Keratinocyte (primary cell): ENCODE results near the gene COL9A1. TPM values are rescaled to one million over a fixed set of nuclear protein-coding genes. Genes with fewer than 3 reads are reported as not detected.

Experiments
- DNase-seq: peaks from one replicate; pipeline ENCODE4 v3.0.0-alpha.2; 2011; ENCODE audit warnings: low read depth, missing footprints, low spot score
- FAIRE-seq: peaks from 2 replicates; lab custom pipeline; 2011; peaks lifted over from hg19 to GRCh38; lab: Jason Lieb, UNC
- H2AFZ ChIP-seq: 2 replicates; pipeline ENCODE4 v1.6.0; 2012; ENCODE audit warnings: low read length, control low read depth, inconsistent platforms; ENCODE audit not compliant: control insufficient read depth
- H3K27ac ChIP-seq: 2 replicates; pipeline ENCODE4 v1.5.1; 2011; ENCODE audit warnings: low read length; ENCODE audit not compliant: control insufficient read depth, insufficient read depth
- H3K27me3 ChIP-seq: 3 replicates; pipeline ENCODE4 v1.6.0; 2011; ENCODE audit warnings: low read length; ENCODE audit not compliant: control insufficient read depth, insufficient read depth; ENCODE audit errors: extremely low read depth
- H3K36me3 ChIP-seq, 2 experiments: 2 replicates in 1 of 2; 3 replicates in 1 of 2; pipeline ENCODE4 v1.5.1; 2011; ENCODE audit warnings: low read length in 2 of 2, mild to moderate bottlenecking in 1 of 2; ENCODE audit not compliant: control insufficient read depth in 2 of 2, insufficient read depth in 2 of 2; ENCODE audit errors: extremely low read depth in 1 of 2
- H3K4me1 ChIP-seq: 3 replicates; pipeline ENCODE4 v1.5.1; 2011; ENCODE audit warnings: low read length; ENCODE audit not compliant: control insufficient read depth, insufficient read depth; ENCODE audit errors: extremely low read depth
- H3K4me2 ChIP-seq: 3 replicates; pipeline ENCODE4 v1.6.0; 2011; ENCODE audit warnings: low read depth, low read length; ENCODE audit not compliant: control insufficient read depth, insufficient read depth; ENCODE audit errors: extremely low read depth
- H3K4me3 ChIP-seq, 3 experiments: fragments of 200-600 bp in 1 of 3; sonication (generic) in 1 of 3; 2 replicates in 2 of 3; 3 replicates in 1 of 3; pipeline ENCODE4 v1.5.1; 2011 to 2016; ENCODE audit warnings: low read length in 3 of 3, mild to moderate bottlenecking in 3 of 3, control low read depth in 2 of 3, inconsistent platforms in 1 of 3, low read depth in 1 of 3, mixed read lengths in 1 of 3, mixed run types in 1 of 3, moderate library complexity in 1 of 3; ENCODE audit not compliant: control insufficient read depth in 2 of 3, insufficient read depth in 2 of 3; ENCODE audit errors: extremely low read depth in 1 of 3
- H3K79me2 ChIP-seq: 2 replicates; pipeline ENCODE4 v1.6.0; 2012; ENCODE audit warnings: low read length; ENCODE audit not compliant: control insufficient read depth, insufficient read depth
- H3K9ac ChIP-seq: 3 replicates; pipeline ENCODE4 v1.6.0; 2011; ENCODE audit warnings: low read length; ENCODE audit not compliant: control insufficient read depth, insufficient read depth; ENCODE audit errors: extremely low read depth
- H3K9me1 ChIP-seq: 3 replicates; pipeline ENCODE4 v1.6.0; 2011; ENCODE audit warnings: low read length; ENCODE audit not compliant: control insufficient read depth, insufficient read depth; ENCODE audit errors: extremely low read depth
- H3K9me3 ChIP-seq: 2 replicates; pipeline ENCODE4 v1.5.1; 2012; ENCODE audit warnings: low read depth, low read length; ENCODE audit not compliant: control insufficient read depth
- H4K20me1 ChIP-seq: 3 replicates; pipeline ENCODE4 v1.6.0; 2011; ENCODE audit warnings: low read length; ENCODE audit not compliant: control insufficient read depth, insufficient read depth; ENCODE audit errors: extremely low read depth
- CTCF ChIP-seq, 3 experiments: IDR thresholded peaks in 1 of 3; conservative IDR thresholded peaks in 1 of 3; optimal IDR thresholded peaks in 1 of 3; 2 replicates in 2 of 3; 3 replicates in 1 of 3; pipeline versions ENCODE3 to v1.5.1; 2011; ENCODE audit warnings: low read length in 3 of 3, mild to moderate bottlenecking in 3 of 3, moderate library complexity in 2 of 3, control low read depth in 1 of 3, inconsistent platforms in 1 of 3; ENCODE audit not compliant: insufficient read depth in 2 of 3; ENCODE audit errors: extremely low read depth in 1 of 3
- EZH2 ChIP-seq: IDR thresholded peaks from one replicate; pipeline ENCODE4 v1.6.1; 2012; ENCODE audit warnings: inconsistent platforms, mild to moderate bottlenecking, low read length, moderate library complexity
- dilution Hi-C: fragments of 300-500 bp; cut with MboI; formaldehyde crosslinking; loops from one replicate; pipeline ENCODE4 v1.7.0; 2020; ENCODE audit warnings: low sequenced_read_pairs; ENCODE audit not compliant: extremely low pct_ligation_motif_present
- polyA plus RNA-seq, 5 experiments: library from polyadenylated mRNA; depleted of rRNA in 3 of 5; stranded (reverse) in 3 of 5; stranded (forward) in 1 of 5; unstranded in 1 of 5; fragments of >200 nt; gene quantifications; 1 replicate in 1 of 5; 2 replicates in 3 of 5; 3 replicates in 1 of 5; pipeline versions ENCODE4 v1.2.1 to v1.2.3, GENCODE V29; 2011 to 2012; ENCODE audit warnings: missing spikeins in 2 of 5, low read depth in 1 of 5, low replicate concordance in 1 of 5

COL9A1 gene
- polyA plus RNA-seq, 1 donor (not counting 4 experiments of a cell fraction or from before 2014, with no cell fraction given) = not detected

GRCh38 chr6:70188202-70188601 is 114.7 kb downstream of the COL9A1 start:
- Histone ChIP-seq H3K79me2 (no peaks in the 10 kb centered on the region), H3K27me3 (no peaks in the 10 kb centered on the region), H3K9me1 (no peaks in the 10 kb centered on the region), H3K9ac (no peak overlapping the region), H3K4me3 (no peak overlapping the region), H2AFZ (no peak overlapping the region), H3K4me2 (no peak overlapping the region), H3K9me3 (no peaks in the 10 kb centered on the region), H3K36me3 (no peaks in the 10 kb centered on the region), H3K27ac (no peak overlapping the region), H3K4me1 (no peaks in the 10 kb centered on the region), H4K20me1 (no peaks in the 10 kb centered on the region)
- TF ChIP-seq CTCF (optimal IDR thresholded peaks at IDR 0.05 in 1 of 3, IDR thresholded peaks at IDR 0.05 in 1 of 3, conservative IDR thresholded peaks at IDR 0.05 in 1 of 3; ENCODE audit: extremely low read depth in 1 of 3, insufficient read depth in 2 of 3, low read length in 3 of 3) = no peak
- TF ChIP-seq EZH2 = no peak
- DNase-seq (no peak), FAIRE-seq (no peak)
- dilution Hi-C loops = no loop called here

GRCh38 chr6:70186461-70186860 is 116.4 kb downstream of the COL9A1 start:
- Histone ChIP-seq H3K9ac (no peak overlapping the region), H3K36me3 (no peaks in the 10 kb centered on the region), H3K9me1 (no peaks in the 10 kb centered on the region), H3K4me1 (no peaks in the 10 kb centered on the region), H2AFZ (no peak overlapping the region), H3K4me2 (no peak overlapping the region), H3K9me3 (no peaks in the 10 kb centered on the region), H3K27me3 (no peaks in the 10 kb centered on the region), H4K20me1 (no peaks in the 10 kb centered on the region), H3K79me2 (no peaks in the 10 kb centered on the region), H3K27ac (no peak overlapping the region), H3K4me3 (no peak overlapping the region)
- no peak for DNase-seq
- TF ChIP-seq EZH2 = no peak
- no peak for TF ChIP-seq CTCF (optimal IDR thresholded peaks at IDR 0.05 in 1 of 3, IDR thresholded peaks at IDR 0.05 in 1 of 3, conservative IDR thresholded peaks at IDR 0.05 in 1 of 3; ENCODE audit: extremely low read depth in 1 of 3, insufficient read depth in 2 of 3, low read length in 3 of 3)
- dilution Hi-C loops = no loop called here
- FAIRE-seq = no peak
